K562 (cell line): Measurements from ENCODE around the gene AGAP1.

ENCODE experiments used
- POLR2AphosphoS5 ChIP-seq: IDR thresholded peaks from 2 replicates; pipeline ENCODE4 v1.6.1; 2011; ENCODE audit warnings: mild to moderate bottlenecking, low read depth, low read length, moderate library complexity; ENCODE audit not compliant: control insufficient read depth, insufficient read depth
- ZNF24 ChIP-seq: fragments of 450-650 bp; IDR thresholded peaks from 2 replicates; pipeline ENCODE4 v1.6.1; 2016

- no peak for TF ChIP-seq POLR2AphosphoS5
- TF ChIP-seq ZNF24 = no peak
Measured at GRCh38 chr2:235920216-235920865, 426.5 kb downstream of the AGAP1 start.
